OCI-LY3 (cell line): ENCODE results near the gene BTBD17.

Experiments used
- H2AFZ ChIP-seq: fragments of 200-600, 300-600 bp; shearing (Covaris generic); 2 replicates; pipeline ENCODE4 v1.6.0; 2014; ENCODE audit warnings: antibody characterized with exemption, low read depth, low read length
- H3K27ac ChIP-seq: fragments of 200-600, 300-600 bp; sonication (generic); 2 replicates; pipeline ENCODE4 v1.5.1; 2014; ENCODE audit warnings: mild to moderate bottlenecking, low read length, moderate library complexity, mixed read lengths
- H3K27me3 ChIP-seq: fragments of 200-600, 300-600 bp; sonication (generic); 2 replicates; pipeline ENCODE4 v1.6.1; 2014; ENCODE audit warnings: low read depth, low read length, mixed read lengths
- H3K36me3 ChIP-seq: fragments of 200-600, 300-600 bp; sonication (generic); replicated peaks from 2 replicates; pipeline ENCODE3; 2014; ENCODE audit warnings: low read depth, low read length, mixed read lengths
- H3K4me1 ChIP-seq: fragments of 300-600, 200-600 bp; sonication (generic); 2 replicates; pipeline ENCODE4 v1.6.1; 2014; ENCODE audit warnings: low read length, mixed read lengths
- H3K4me2 ChIP-seq: fragments of 200-600, 300-600 bp; sonication (generic); 2 replicates; pipeline ENCODE4 v1.6.1; 2014; ENCODE audit warnings: low read length, mixed read lengths
- H3K4me3 ChIP-seq: fragments of 300-600, 200-600 bp; sonication (generic); 2 replicates; pipeline ENCODE4 v1.5.1; 2014; ENCODE audit warnings: antibody characterized with exemption, mild to moderate bottlenecking, low read length, moderate library complexity
- H3K79me2 ChIP-seq: fragments of 300-600, 200-600 bp; shearing (Covaris generic); 2 replicates; pipeline ENCODE4 v1.6.1; 2014; ENCODE audit warnings: mild to moderate bottlenecking, low read length, mixed read lengths
- H3K9ac ChIP-seq: fragments of 300-600, 200-600 bp; shearing (Covaris generic); 2 replicates; pipeline ENCODE4 v1.6.0; 2014; ENCODE audit warnings: mild to moderate bottlenecking, low read length, moderate library complexity
- H3K9me3 ChIP-seq: fragments of 200-600, 300-600 bp; shearing (Covaris generic); 2 replicates; pipeline ENCODE4 v1.6.1; 2014; ENCODE audit warnings: low read length, mixed read lengths; ENCODE audit not compliant: insufficient read depth
- H4K20me1 ChIP-seq: fragments of 200-600, 300-600 bp; sonication (generic); 2 replicates; pipeline ENCODE4 v1.6.1; 2016; ENCODE audit warnings: low read length, mixed read lengths; ENCODE audit not compliant: insufficient read depth
- EZH2phosphoT487 ChIP-seq: fragments of 200-600 bp; shearing (Covaris generic); IDR thresholded peaks from 2 replicates; pipeline ENCODE4 v1.6.1; 2018; ENCODE audit warnings: antibody characterized with exemption, mixed run types, low read depth
- TF ChIP-seq, protein P1 (sequence below): fragments of 200-600, 300-600 bp; sonication (generic); IDR thresholded peaks from 2 replicates; pipeline ENCODE4 v1.5.1; 2014; ENCODE audit warnings: antibody characterized with exemption, low read length, low read depth

Gene BTBD17

DNA sequence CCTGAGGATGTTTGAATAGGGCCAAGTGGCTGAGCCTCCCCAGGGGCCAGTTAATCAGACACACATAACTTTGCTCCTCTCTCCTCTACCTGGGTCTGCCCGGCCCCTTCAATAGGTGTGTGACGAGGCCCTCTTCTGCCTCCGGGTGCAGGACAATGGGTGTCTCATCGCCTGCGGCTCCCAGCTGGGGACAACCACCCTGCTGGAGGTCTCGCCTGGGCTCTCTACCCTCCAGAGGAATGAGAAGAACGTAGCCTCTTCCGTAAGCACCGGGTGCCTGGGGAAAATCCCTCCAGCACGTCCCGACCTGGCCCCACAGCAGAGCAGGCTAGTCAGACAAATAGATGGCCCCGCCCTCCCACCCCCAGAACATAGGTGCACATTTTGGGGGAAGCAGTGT, 51.8 kb downstream of the BTBD17 start:
- no peaks in the 10 kb centered on the region for H3K27me3 ChIP-seq
- no peaks in the 10 kb centered on the region for H3K79me2 ChIP-seq
- H3K4me3 ChIP-seq: no peak overlapping the region
- no peak for TF ChIP-seq EZH2phosphoT487
- TF ChIP-seq, protein P1, sequence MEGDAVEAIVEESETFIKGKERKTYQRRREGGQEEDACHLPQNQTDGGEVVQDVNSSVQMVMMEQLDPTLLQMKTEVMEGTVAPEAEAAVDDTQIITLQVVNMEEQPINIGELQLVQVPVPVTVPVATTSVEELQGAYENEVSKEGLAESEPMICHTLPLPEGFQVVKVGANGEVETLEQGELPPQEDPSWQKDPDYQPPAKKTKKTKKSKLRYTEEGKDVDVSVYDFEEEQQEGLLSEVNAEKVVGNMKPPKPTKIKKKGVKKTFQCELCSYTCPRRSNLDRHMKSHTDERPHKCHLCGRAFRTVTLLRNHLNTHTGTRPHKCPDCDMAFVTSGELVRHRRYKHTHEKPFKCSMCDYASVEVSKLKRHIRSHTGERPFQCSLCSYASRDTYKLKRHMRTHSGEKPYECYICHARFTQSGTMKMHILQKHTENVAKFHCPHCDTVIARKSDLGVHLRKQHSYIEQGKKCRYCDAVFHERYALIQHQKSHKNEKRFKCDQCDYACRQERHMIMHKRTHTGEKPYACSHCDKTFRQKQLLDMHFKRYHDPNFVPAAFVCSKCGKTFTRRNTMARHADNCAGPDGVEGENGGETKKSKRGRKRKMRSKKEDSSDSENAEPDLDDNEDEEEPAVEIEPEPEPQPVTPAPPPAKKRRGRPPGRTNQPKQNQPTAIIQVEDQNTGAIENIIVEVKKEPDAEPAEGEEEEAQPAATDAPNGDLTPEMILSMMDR: no peak
- no peaks in the 10 kb centered on the region for H4K20me1 ChIP-seq
- H3K4me1 ChIP-seq: no peaks in the 10 kb centered on the region
- no peak overlapping the region for H3K27ac ChIP-seq
- no peaks in the 10 kb centered on the region for H3K9me3 ChIP-seq
- H3K4me2 ChIP-seq: no peak overlapping the region
- no peaks in the 10 kb centered on the region for H3K36me3 ChIP-seq
- H3K9ac ChIP-seq: no peak overlapping the region
- no peak overlapping the region for H2AFZ ChIP-seq

DNA sequence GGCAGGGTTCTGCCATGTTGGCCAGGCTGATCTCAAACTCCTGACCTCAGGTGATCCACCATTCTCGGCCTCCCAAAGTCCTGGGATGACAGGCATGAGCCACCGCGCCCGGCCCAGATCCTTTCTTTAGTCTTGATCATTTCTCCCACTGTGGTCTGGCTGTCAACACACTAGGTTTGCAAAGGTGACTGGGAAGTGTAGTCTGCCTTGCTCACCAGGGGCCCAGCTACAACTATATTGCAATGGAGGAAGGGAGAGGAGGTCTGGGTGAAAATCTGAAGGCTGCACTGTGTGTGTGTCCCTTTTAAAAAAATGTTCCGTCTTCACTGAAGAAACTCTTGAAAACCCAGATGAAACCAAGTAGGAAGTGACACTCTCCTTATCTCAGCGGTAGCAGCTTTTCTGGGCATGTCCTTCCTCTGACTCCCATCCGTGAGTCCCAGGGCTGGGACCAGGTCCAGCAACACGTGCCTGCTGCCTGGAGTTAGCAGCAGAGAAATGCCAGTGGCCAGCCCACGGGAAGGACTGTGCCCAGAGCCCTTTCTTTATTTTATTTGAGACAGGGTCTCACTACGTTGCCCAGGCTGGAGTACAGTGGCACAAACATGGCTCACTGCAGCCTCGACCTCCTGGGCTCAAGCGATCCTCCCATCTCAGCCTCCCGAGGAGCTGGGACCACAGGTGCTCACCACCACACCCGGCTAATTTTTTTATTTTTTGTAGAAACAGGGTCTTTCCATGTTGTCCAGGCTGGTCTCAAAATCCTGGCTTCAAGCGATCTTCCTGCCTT, 53.5 kb downstream of the BTBD17 start:
- no peak overlapping the region for H3K9ac ChIP-seq
- no peak for TF ChIP-seq EZH2phosphoT487
- TF ChIP-seq, protein P1: no peak

More for the DNA sequence above, 53.5 kb downstream of the BTBD17 start:
- H3K4me1 ChIP-seq: no peaks in the 10 kb centered on the region
- no peaks in the 10 kb centered on the region for H3K27me3 ChIP-seq
- no peak overlapping the region for H3K27ac ChIP-seq
- H3K4me3 ChIP-seq: no peak overlapping the region
- H3K36me3 ChIP-seq: no peaks in the 10 kb centered on the region
- no peaks in the 10 kb centered on the region for H4K20me1 ChIP-seq
- H3K4me2 ChIP-seq: no peak overlapping the region
- no peaks in the 10 kb centered on the region for H3K9me3 ChIP-seq
- H2AFZ ChIP-seq: no peak overlapping the region
- H3K79me2 ChIP-seq: no peaks in the 10 kb centered on the region
